GM21390 (cell line): ENCODE results near the gene TLE4.

ENCODE experiments used
- ATAC-seq: cut with Tn5 transposase; IDR thresholded peaks from one replicate; pipeline ENCODE4 v1.9.1; 2021; ENCODE audit not compliant: unreplicated experiment

TLE4 gene

GRCh38 chr9:79570448-79571308 lies 1.1 kb upstream of the TLE4 start:
- no peak for ATAC-seq

- peak; percentile 1 for ATAC-seq
These were observed 355 bp downstream of the TLE4 start for GRCh38 chr9:79572032-79572607.

GRCh38 chr9:79572608-79573411 lies 1.0 kb downstream of the TLE4 start:
- ATAC-seq: no peak

- ATAC-seq: no peak
These were observed 1.7 kb downstream of the TLE4 start for GRCh38 chr9:79573412-79573923.

GRCh38 chr9:79574136-79574535 lies 2.4 kb downstream of the TLE4 start:
- ATAC-seq: no peak

- no peak for ATAC-seq
These were observed 3.0 kb downstream of the TLE4 start for GRCh38 chr9:79574781-79575180.

- no peak for ATAC-seq
These were observed 3.8 kb downstream of the TLE4 start for GRCh38 chr9:79575547-79575946.

- no peak for ATAC-seq
These were observed 6.4 kb downstream of the TLE4 start for GRCh38 chr9:79577969-79578723.

GRCh38 chr9:79578891-79579290 lies 7.1 kb downstream of the TLE4 start:
- ATAC-seq: no peak

GRCh38 chr9:79579624-79580023 lies 7.9 kb downstream of the TLE4 start:
- no peak for ATAC-seq

- ATAC-seq: no peak
These were observed 8.3 kb downstream of the TLE4 start for GRCh38 chr9:79580055-79580454.

GRCh38 chr9:79581388-79581787 lies 9.6 kb downstream of the TLE4 start:
- no peak for ATAC-seq

GRCh38 chr9:79581794-79582193 lies 10.0 kb downstream of the TLE4 start:
- no peak for ATAC-seq

GRCh38 chr9:79583952-79584654 lies 12.3 kb downstream of the TLE4 start:
- ATAC-seq: no peak

- ATAC-seq: no peak
These were observed 12.9 kb downstream of the TLE4 start for GRCh38 chr9:79584655-79584982.

- no peak for ATAC-seq
These were observed 16.9 kb downstream of the TLE4 start for GRCh38 chr9:79588488-79589223.

- no peak for ATAC-seq
These were observed 19.7 kb downstream of the TLE4 start for GRCh38 chr9:79591458-79591857.

- ATAC-seq: peak; percentile 46
These were observed 21.1 kb downstream of the TLE4 start for GRCh38 chr9:79592726-79593493.
